HepG2 (cell line): ENCODE data around the gene SF3B6. TPM values are rescaled to one million over a fixed set of nuclear protein-coding genes. Genes with fewer than 3 reads are reported as not detected.

Experiments used
- EED ChIP-seq: sonication (generic); formaldehyde crosslinking; IDR thresholded peaks from 2 replicates; pipeline ENCODE4 v1.5.0; 2020; ENCODE audit warnings: mild to moderate bottlenecking, missing genetic modification reagents
- ERF ChIP-seq: IDR thresholded peaks from 2 replicates; pipeline ENCODE4 v1.6.1; 2018; ENCODE audit warnings: missing biosample characterization, missing genetic modification reagents
- KAT2B ChIP-seq: fragments of 150-350 bp; IDR thresholded peaks from 2 replicates; pipeline ENCODE4 v1.6.1; 2014; ENCODE audit warnings: low read depth, low read length, borderline replicate concordance
- KAT8 ChIP-seq: IDR thresholded peaks from 2 replicates; pipeline ENCODE4 v1.6.1; 2016; ENCODE audit warnings: missing genetic modification reagents, missing compliant biosample characterization
- PAWR ChIP-seq: sonication (generic); formaldehyde crosslinking; IDR thresholded peaks from 2 replicates; pipeline ENCODE4 v1.4.0; 2020; ENCODE audit warnings: missing genetic modification reagents, mild to moderate bottlenecking, borderline replicate concordance
- POLR2AphosphoS5 ChIP-seq: IDR thresholded peaks from 2 replicates; pipeline ENCODE4 v1.6.1; 2012; ENCODE audit warnings: low read depth, low read length
- REPIN1 ChIP-seq: sonication (generic); formaldehyde crosslinking; IDR thresholded peaks from 2 replicates; pipeline ENCODE4 v1.8.0; 2022; ENCODE audit warnings: missing genetic modification reagents, low read depth, mild to moderate bottlenecking, borderline replicate concordance
- SOX6 ChIP-seq, 2 experiments: fragments of 450-650 bp in 1 of 2; sonication (generic) in 1 of 2; formaldehyde crosslinking in 1 of 2; IDR thresholded peaks; 2 replicates each; pipeline versions ENCODE4 v1.4.0 to v1.6.1; 2017 to 2020; ENCODE audit warnings: antibody characterized with exemption in 1 of 2, mild to moderate bottlenecking in 1 of 2, missing genetic modification reagents in 1 of 2
- TGIF2 ChIP-seq: IDR thresholded peaks from 2 replicates; pipeline ENCODE4 v1.6.1; 2016; ENCODE audit warnings: control low read depth, missing compliant biosample characterization
- TSC22D2 ChIP-seq: sonication (generic); formaldehyde crosslinking; IDR thresholded peaks from 2 replicates; pipeline ENCODE4 v1.5.1; 2020; ENCODE audit warnings: missing genetic modification reagents, mild to moderate bottlenecking, borderline replicate concordance
- ZBTB8A ChIP-seq: sonication (generic); formaldehyde crosslinking; IDR thresholded peaks from 2 replicates; pipeline ENCODE4 v1.4.0; 2020; ENCODE audit warnings: mild to moderate bottlenecking, low read depth, missing genetic modification reagents, borderline replicate concordance
- ZKSCAN1 ChIP-seq: fragments of 150-350 bp; IDR thresholded peaks from 2 replicates; pipeline ENCODE4 v1.6.1; 2014; ENCODE audit warnings: low read length
- ZNF567 ChIP-seq: sonication (generic); formaldehyde crosslinking; IDR thresholded peaks from 2 replicates; pipeline ENCODE4 v1.8.1; 2023; ENCODE audit warnings: mild to moderate bottlenecking, missing genetic modification reagents, borderline replicate concordance
- ZNF605 ChIP-seq: sonication (generic); formaldehyde crosslinking; IDR thresholded peaks from 2 replicates; pipeline ENCODE4 v1.8.0; 2022; ENCODE audit warnings: mild to moderate bottlenecking, missing genetic modification reagents
- polyA plus RNA-seq, 8 experiments: library from polyadenylated mRNA; depleted of rRNA in 3 of 8; stranded (reverse) in 7 of 8; unstranded in 1 of 8; fragments of >200 nt; fragmentation: Illumina TruSeq in 4 of 8; extraction: Trizol in 4 of 8; gene quantifications; 2 replicates each; pipeline versions ENCODE4 v1.2.1 to v1.2.3, GENCODE V29; 2011 to 2016; ENCODE audit warnings: low read depth in 4 of 8, missing spikeins in 1 of 8, mixed read lengths in 1 of 8; ENCODE audit not compliant: insufficient read depth in 1 of 8
- total RNA-seq, 5 experiments: library from RNA; depleted of rRNA; stranded (reverse); fragments of >200 nt; fragmentation: Illumina TruSeq; extraction: Trizol; gene quantifications; 2 replicates each; pipeline ENCODE4 v1.2.3, GENCODE V29; 2016; ENCODE audit warnings: low read depth in 1 of 5
- TF ChIP-seq, protein P1 (sequence below), 2 experiments: sonication (generic) in 1 of 2; formaldehyde crosslinking in 1 of 2; IDR thresholded peaks; 2 replicates each; pipeline versions ENCODE4 v1.4.0 to v1.6.1; 2018 to 2020; ENCODE audit warnings: missing genetic modification reagents in 2 of 2, borderline replicate concordance in 1 of 2, low read depth in 1 of 2, mild to moderate bottlenecking in 1 of 2, missing biosample characterization in 1 of 2
- TF ChIP-seq, protein P2 (sequence below): sonication (generic); formaldehyde crosslinking; IDR thresholded peaks from 2 replicates; pipeline ENCODE4 v1.4.0; 2020; ENCODE audit warnings: missing genetic modification reagents
- TF ChIP-seq, protein P3 (sequence below): IDR thresholded peaks from 2 replicates; pipeline ENCODE4 v1.6.1; 2016; ENCODE audit warnings: mild to moderate bottlenecking
- TF ChIP-seq, protein P4 (sequence below): sonication (generic); formaldehyde crosslinking; IDR thresholded peaks from 2 replicates; pipeline ENCODE4 v1.5.0; 2020; ENCODE audit warnings: mild to moderate bottlenecking, missing genetic modification reagents, moderate library complexity
- TF ChIP-seq, protein P5 (sequence below): sonication (generic); formaldehyde crosslinking; IDR thresholded peaks from 2 replicates; pipeline ENCODE4 v1.8.1; 2023; ENCODE audit warnings: mild to moderate bottlenecking, missing genetic modification reagents
- TF ChIP-seq, protein P6 (sequence below): sonication (generic); formaldehyde crosslinking; IDR thresholded peaks from 2 replicates; pipeline ENCODE4 v1.8.0; 2022; ENCODE audit warnings: mild to moderate bottlenecking, missing genetic modification reagents; ENCODE audit not compliant: insufficient replicate concordance

Gene SF3B6
- total and polyA plus RNA-seq, 2 of the 13 experiments (the other 11 are each of a cell fraction or from before 2014, with no cell fraction given): 177 to 182 TPM

DNA sequence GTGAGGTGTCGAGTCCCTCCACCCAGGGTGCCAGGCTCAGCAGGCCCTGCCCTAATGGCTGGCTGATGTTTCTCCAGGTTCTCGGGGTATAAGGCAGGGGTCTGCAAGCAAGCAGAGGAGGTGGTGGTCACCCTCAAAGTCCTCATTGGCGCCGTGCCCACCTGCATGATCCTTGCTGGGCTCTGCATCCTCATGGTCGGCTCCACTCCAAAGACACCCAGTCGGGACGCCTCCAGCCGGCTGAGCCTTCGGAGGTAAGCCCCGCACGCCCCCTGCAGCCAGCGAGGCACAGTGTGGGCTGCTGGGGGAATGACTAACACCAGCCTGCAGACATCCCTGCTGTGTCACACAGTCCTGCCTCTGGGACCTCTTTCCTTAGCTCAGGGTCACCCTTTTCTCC is 52.1 kb downstream of the SF3B6 start (continued):
- TF ChIP-seq EED (CRISPR knock-in tag) (no peak; the same call in 1 of the 2 replicates), TSC22D2 (CRISPR knock-in tag) (no peak), POLR2AphosphoS5 (no peak), ZNF605 (CRISPR knock-in tag) (peak; percentile 49), KAT8 (no peak), ZNF567 (CRISPR knock-in tag) (no peak), KAT2B (no peak), TGIF2 (no peak), ERF (CRISPR knock-in tag) (peak; percentile 35; the same call in 1 of the 2 replicates), ZKSCAN1 (no peak), ZBTB8A (no peak), SOX6 (IDR thresholded peaks at IDR 0.05) (no peak), SOX6 (CRISPR knock-in tag; IDR thresholded peaks at IDR 0.05) (no peak), PAWR (CRISPR knock-in tag) (no peak), REPIN1 (CRISPR knock-in tag) (no peak)
- TF ChIP-seq, protein P1, sequence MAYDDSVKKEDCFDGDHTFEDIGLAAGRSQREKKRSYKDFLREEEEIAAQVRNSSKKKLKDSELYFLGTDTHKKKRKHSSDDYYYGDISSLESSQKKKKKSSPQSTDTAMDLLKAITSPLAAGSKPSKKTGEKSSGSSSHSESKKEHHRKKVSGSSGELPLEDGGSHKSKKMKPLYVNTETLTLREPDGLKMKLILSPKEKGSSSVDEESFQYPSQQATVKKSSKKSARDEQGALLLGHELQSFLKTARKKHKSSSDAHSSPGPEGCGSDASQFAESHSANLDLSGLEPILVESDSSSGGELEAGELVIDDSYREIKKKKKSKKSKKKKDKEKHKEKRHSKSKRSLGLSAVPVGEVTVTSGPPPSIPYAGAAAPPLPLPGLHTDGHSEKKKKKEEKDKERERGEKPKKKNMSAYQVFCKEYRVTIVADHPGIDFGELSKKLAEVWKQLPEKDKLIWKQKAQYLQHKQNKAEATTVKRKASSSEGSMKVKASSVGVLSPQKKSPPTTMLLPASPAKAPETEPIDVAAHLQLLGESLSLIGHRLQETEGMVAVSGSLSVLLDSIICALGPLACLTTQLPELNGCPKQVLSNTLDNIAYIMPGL (CRISPR knock-in tag; IDR thresholded peaks at IDR 0.05; ENCODE audit: borderline replicate concordance in 1 of 2, low read depth in 1 of 2): peak; percentile 37 to 55; a peak in 1 of 4 replicates
- TF ChIP-seq, protein P2, sequence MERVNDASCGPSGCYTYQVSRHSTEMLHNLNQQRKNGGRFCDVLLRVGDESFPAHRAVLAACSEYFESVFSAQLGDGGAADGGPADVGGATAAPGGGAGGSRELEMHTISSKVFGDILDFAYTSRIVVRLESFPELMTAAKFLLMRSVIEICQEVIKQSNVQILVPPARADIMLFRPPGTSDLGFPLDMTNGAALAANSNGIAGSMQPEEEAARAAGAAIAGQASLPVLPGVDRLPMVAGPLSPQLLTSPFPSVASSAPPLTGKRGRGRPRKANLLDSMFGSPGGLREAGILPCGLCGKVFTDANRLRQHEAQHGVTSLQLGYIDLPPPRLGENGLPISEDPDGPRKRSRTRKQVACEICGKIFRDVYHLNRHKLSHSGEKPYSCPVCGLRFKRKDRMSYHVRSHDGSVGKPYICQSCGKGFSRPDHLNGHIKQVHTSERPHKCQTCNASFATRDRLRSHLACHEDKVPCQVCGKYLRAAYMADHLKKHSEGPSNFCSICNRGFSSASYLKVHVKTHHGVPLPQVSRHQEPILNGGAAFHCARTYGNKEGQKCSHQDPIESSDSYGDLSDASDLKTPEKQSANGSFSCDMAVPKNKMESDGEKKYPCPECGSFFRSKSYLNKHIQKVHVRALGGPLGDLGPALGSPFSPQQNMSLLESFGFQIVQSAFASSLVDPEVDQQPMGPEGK (CRISPR knock-in tag): peak; percentile 34; the same call in 1 of the 2 replicates
- TF ChIP-seq, protein P3, sequence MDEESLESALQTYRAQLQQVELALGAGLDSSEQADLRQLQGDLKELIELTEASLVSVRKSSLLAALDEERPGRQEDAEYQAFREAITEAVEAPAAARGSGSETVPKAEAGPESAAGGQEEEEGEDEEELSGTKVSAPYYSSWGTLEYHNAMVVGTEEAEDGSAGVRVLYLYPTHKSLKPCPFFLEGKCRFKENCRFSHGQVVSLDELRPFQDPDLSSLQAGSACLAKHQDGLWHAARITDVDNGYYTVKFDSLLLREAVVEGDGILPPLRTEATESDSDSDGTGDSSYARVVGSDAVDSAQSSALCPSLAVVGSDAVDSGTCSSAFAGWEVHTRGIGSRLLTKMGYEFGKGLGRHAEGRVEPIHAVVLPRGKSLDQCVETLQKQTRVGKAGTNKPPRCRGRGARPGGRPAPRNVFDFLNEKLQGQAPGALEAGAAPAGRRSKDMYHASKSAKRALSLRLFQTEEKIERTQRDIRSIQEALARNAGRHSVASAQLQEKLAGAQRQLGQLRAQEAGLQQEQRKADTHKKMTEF (CRISPR knock-in tag): no peak
- TF ChIP-seq, protein P4, sequence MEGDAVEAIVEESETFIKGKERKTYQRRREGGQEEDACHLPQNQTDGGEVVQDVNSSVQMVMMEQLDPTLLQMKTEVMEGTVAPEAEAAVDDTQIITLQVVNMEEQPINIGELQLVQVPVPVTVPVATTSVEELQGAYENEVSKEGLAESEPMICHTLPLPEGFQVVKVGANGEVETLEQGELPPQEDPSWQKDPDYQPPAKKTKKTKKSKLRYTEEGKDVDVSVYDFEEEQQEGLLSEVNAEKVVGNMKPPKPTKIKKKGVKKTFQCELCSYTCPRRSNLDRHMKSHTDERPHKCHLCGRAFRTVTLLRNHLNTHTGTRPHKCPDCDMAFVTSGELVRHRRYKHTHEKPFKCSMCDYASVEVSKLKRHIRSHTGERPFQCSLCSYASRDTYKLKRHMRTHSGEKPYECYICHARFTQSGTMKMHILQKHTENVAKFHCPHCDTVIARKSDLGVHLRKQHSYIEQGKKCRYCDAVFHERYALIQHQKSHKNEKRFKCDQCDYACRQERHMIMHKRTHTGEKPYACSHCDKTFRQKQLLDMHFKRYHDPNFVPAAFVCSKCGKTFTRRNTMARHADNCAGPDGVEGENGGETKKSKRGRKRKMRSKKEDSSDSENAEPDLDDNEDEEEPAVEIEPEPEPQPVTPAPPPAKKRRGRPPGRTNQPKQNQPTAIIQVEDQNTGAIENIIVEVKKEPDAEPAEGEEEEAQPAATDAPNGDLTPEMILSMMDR (CRISPR knock-in tag): peak; percentile 74
- TF ChIP-seq, protein P5, sequence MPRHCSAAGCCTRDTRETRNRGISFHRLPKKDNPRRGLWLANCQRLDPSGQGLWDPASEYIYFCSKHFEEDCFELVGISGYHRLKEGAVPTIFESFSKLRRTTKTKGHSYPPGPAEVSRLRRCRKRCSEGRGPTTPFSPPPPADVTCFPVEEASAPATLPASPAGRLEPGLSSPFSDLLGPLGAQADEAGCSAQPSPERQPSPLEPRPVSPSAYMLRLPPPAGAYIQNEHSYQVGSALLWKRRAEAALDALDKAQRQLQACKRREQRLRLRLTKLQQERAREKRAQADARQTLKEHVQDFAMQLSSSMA: no peak
- TF ChIP-seq, protein P6, sequence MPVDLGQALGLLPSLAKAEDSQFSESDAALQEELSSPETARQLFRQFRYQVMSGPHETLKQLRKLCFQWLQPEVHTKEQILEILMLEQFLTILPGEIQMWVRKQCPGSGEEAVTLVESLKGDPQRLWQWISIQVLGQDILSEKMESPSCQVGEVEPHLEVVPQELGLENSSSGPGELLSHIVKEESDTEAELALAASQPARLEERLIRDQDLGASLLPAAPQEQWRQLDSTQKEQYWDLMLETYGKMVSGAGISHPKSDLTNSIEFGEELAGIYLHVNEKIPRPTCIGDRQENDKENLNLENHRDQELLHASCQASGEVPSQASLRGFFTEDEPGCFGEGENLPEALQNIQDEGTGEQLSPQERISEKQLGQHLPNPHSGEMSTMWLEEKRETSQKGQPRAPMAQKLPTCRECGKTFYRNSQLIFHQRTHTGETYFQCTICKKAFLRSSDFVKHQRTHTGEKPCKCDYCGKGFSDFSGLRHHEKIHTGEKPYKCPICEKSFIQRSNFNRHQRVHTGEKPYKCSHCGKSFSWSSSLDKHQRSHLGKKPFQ (CRISPR knock-in tag): no peak
